ENCODE results near the gene ZNHIT3. TPM values are rescaled to one million over a fixed set of nuclear protein-coding genes. Genes with fewer than 3 reads are reported as not detected.

Gene ZNHIT3
- total and polyA plus RNA-seq, 10 donors: 24.2 to 58.0 (median 36.0) TPM

DNA sequence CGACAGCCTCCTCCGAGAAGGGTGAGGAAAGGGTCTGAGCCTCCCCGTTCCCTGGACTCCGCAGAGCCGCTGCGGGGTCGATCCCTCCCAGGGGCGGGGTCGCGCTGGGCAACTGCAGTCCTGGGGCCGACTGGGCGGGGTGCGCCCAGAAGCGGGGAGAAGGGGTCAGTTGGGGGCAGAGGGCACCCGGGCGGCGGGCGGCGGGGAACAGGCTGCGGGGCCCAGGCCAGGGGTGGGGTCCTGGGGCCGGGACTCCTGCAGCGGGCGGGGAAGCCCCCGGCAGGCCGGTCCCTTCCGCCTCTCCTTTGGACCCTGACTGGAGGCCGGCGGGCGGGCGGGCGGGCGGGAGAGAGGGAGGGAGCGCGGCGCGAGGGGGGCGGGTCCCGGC, 58.6 kb downstream of the ZNHIT3 start:
- peaks cover 40 to 61% (median 56%) of the 10 kb centered on the region in 6 donors for H3K4me1 ChIP-seq
- 0% methylated on average over 5 to 38 of the region's 38 CpGs for WGBS, 5 donors

More for the DNA sequence above, 58.6 kb downstream of the ZNHIT3 start:
- no peaks in the 10 kb centered on the region for H3K27me3 ChIP-seq (replicated peaks in 1 of 7)
- H3K36me3 ChIP-seq: peaks cover 0 to 21% (median 0%) of the 10 kb centered on the region in 6 donors
- no peak for DNase-seq
- H3K4me3 ChIP-seq: peak overlapping the region; percentile 73 to 98 (median 94)
- peak overlapping the region; percentile 99 to 100 (median 100) for H3K27ac ChIP-seq
- intact Hi-C loops (cut with DNase I; ENCODE audit: low total_unique reads): no loop called here
- no peak for TF ChIP-seq POLR2AphosphoS5 (IDR thresholded peaks at IDR 0.05)
- TF ChIP-seq, protein P1, sequence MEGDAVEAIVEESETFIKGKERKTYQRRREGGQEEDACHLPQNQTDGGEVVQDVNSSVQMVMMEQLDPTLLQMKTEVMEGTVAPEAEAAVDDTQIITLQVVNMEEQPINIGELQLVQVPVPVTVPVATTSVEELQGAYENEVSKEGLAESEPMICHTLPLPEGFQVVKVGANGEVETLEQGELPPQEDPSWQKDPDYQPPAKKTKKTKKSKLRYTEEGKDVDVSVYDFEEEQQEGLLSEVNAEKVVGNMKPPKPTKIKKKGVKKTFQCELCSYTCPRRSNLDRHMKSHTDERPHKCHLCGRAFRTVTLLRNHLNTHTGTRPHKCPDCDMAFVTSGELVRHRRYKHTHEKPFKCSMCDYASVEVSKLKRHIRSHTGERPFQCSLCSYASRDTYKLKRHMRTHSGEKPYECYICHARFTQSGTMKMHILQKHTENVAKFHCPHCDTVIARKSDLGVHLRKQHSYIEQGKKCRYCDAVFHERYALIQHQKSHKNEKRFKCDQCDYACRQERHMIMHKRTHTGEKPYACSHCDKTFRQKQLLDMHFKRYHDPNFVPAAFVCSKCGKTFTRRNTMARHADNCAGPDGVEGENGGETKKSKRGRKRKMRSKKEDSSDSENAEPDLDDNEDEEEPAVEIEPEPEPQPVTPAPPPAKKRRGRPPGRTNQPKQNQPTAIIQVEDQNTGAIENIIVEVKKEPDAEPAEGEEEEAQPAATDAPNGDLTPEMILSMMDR (IDR thresholded peaks at IDR 0.05 in 8 of 11, conservative IDR thresholded peaks at IDR 0.05 in 3 of 11): no peak
- TF ChIP-seq POLR2A (IDR thresholded peaks at IDR 0.05): peak in 1 of 3 donors; percentile 43
- no peaks in the 10 kb centered on the region for H3K9me3 ChIP-seq

Small RNA genes within 50 kb of the gene (small RNA-seq; reads per million reads assigned to genes)
- gene RNA5SP439: 0 reads per million in 4 donors

Other genes starting within 250 kb of the ZNHIT3 start
- gene TBC1D3I, start 222.1 kb upstream of the ZNHIT3 start, total RNA-seq: 1 to 10 TPM in 1 of 7 donors, under 1 TPM in 4, not detected in 2; 0.32 to 1.1 (median 0.60) TPM
- under 1 TPM; 0.10 to 0.17 (median 0.13) TPM for gene TBC1D3I, start 222.1 kb upstream of the ZNHIT3 start, polyA plus RNA-seq
- gene TBC1D3G, start 162.8 kb upstream of the ZNHIT3 start, total RNA-seq: 1 to 10 TPM in 2 of 7 donors, not detected in 5; 2.0 to 5.2 TPM
- 10 to 100 TPM in 1 of 3 donors, under 1 TPM in 1, not detected in 1; 0.61 to 11.3 TPM for gene TBC1D3G, start 162.8 kb upstream of the ZNHIT3 start, polyA plus RNA-seq
- gene TBC1D3H, start 98.2 kb upstream of the ZNHIT3 start, total RNA-seq: under 1 TPM in 1 of 7 donors, not detected in 6; 0.64 TPM
- 1 to 10 TPM in 2 of 3 donors, not detected in 1; 2.8 to 4.5 TPM for gene TBC1D3H, start 98.2 kb upstream of the ZNHIT3 start, polyA plus RNA-seq
- 10 to 100 TPM; 41.7 to 68.9 (median 56.1) TPM for gene MYO19, start 48.2 kb downstream of the ZNHIT3 start, total RNA-seq
- 10 to 100 TPM; 15.6 to 23.6 (median 21.4) TPM for gene MYO19, start 48.2 kb downstream of the ZNHIT3 start, polyA plus RNA-seq
- gene PIGW, start 48.3 kb downstream of the ZNHIT3 start, total RNA-seq: 1 to 10 TPM; 4.8 to 7.7 (median 6.1) TPM
- 1 to 10 TPM; 3.3 to 6.0 (median 5.0) TPM for gene PIGW, start 48.3 kb downstream of the ZNHIT3 start, polyA plus RNA-seq
- 100 to 1,000 TPM in 2 of 7 donors, 10 to 100 TPM in 5; 83.3 to 123 (median 94.7) TPM for gene GGNBP2, start 58.2 kb downstream of the ZNHIT3 start, total RNA-seq
- 10 to 100 TPM; 60.8 to 65.5 (median 61.3) TPM for gene GGNBP2, start 58.2 kb downstream of the ZNHIT3 start, polyA plus RNA-seq
- gene DHRS11, start 105.2 kb downstream of the ZNHIT3 start, total RNA-seq: 1 to 10 TPM; 3.9 to 7.8 (median 5.2) TPM
- 1 to 10 TPM; 4.1 to 5.1 (median 4.7) TPM for gene DHRS11, start 105.2 kb downstream of the ZNHIT3 start, polyA plus RNA-seq
- gene MRM1, start 114.9 kb downstream of the ZNHIT3 start, total RNA-seq: 1 to 10 TPM; 5.4 to 9.1 (median 7.7) TPM
- gene MRM1, start 114.9 kb downstream of the ZNHIT3 start, polyA plus RNA-seq: 10 to 100 TPM in 2 of 3 donors, 1 to 10 TPM in 1; 9.4 to 13.8 (median 12.2) TPM

All from spleen (tissue), 11 donors.